ENCODE results near the gene TENM4. TPM values are rescaled to one million over a fixed set of nuclear protein-coding genes. Genes with fewer than 3 reads are reported as not detected.

The TENM4 gene
- total RNA-seq, 4 donors from 2014 or later, result 5.5 to 12.3 (median 8.9) TPM

GRCh38 chr11:78647986-78648875 is 792.6 kb downstream of the TENM4 start:
- H3K4me3 ChIP-seq, result no peak overlapping the region
- no peaks in the 10 kb centered on the region for H3K4me1 ChIP-seq
- no peak overlapping the region for H3K27ac ChIP-seq
- no peaks in the 10 kb centered on the region for H3K9me3 ChIP-seq
- no peak for TF ChIP-seq POLR2A (IDR thresholded peaks at IDR 0.05)
- TF ChIP-seq EP300 (IDR thresholded peaks at IDR 0.05), result no peak
- TF ChIP-seq POLR2AphosphoS5 (IDR thresholded peaks at IDR 0.05), result no peak
- no peak for TF ChIP-seq CTCF (IDR thresholded peaks at IDR 0.05)
- WGBS, 2 donors (ENCODE audit: low coverage in 1 of 2), result 64 to 80% methylated on average over 3 to 8 of the region's 9 CpGs
- no peak for ATAC-seq
- no peaks in the 10 kb centered on the region for H3K27me3 ChIP-seq
- H3K36me3 ChIP-seq, result no peaks in the 10 kb centered on the region

- no peak for ATAC-seq
- no peaks in the 10 kb centered on the region for H3K9me3 ChIP-seq
- H3K27ac ChIP-seq, result no peak overlapping the region
- no peaks in the 10 kb centered on the region for H3K4me1 ChIP-seq
- no peak overlapping the region for H3K4me3 ChIP-seq
- TF ChIP-seq EP300 (IDR thresholded peaks at IDR 0.05) (no peak), CTCF (IDR thresholded peaks at IDR 0.05) (no peak), POLR2AphosphoS5 (IDR thresholded peaks at IDR 0.05) (no peak), POLR2A (IDR thresholded peaks at IDR 0.05) (no peak)
- no peaks in the 10 kb centered on the region for H3K36me3 ChIP-seq
- WGBS, 2 donors (ENCODE audit: low coverage in 1 of 2), result 78 to 94% methylated on average over 3 to 4 of the region's 6 CpGs
- H3K27me3 ChIP-seq, result no peaks in the 10 kb centered on the region
Observed at GRCh38 chr11:78647266-78647915, 793.4 kb downstream of the TENM4 start.

- no peaks in the 10 kb centered on the region for H3K36me3 ChIP-seq
- TF ChIP-seq CTCF (IDR thresholded peaks at IDR 0.05), result peak; percentile 66 to 77 (median 72)
- TF ChIP-seq POLR2AphosphoS5 (IDR thresholded peaks at IDR 0.05), result no peak
- WGBS, 2 donors (ENCODE audit: low coverage in 1 of 2), result 29 to 38% methylated on average over 6 to 7 of the region's 7 CpGs
- no peak for ATAC-seq
- no peaks in the 10 kb centered on the region for H3K4me1 ChIP-seq
- no peak overlapping the region for H3K4me3 ChIP-seq
- H3K27ac ChIP-seq, result no peak overlapping the region
- no peaks in the 10 kb centered on the region for H3K27me3 ChIP-seq
- no peaks in the 10 kb centered on the region for H3K9me3 ChIP-seq
Observed at GRCh38 chr11:78646564-78647185, 794.2 kb downstream of the TENM4 start.

GRCh38 chr11:78645226-78646202 is 795.3 kb downstream of the TENM4 start:
- TF ChIP-seq POLR2A (IDR thresholded peaks at IDR 0.05) (no peak), CTCF (IDR thresholded peaks at IDR 0.05) (peak; percentile 89 to 95 (median 89))
- no peaks in the 10 kb centered on the region for H3K36me3 ChIP-seq
- H3K4me1 ChIP-seq, result no peaks in the 10 kb centered on the region
- ATAC-seq, result peak; percentile 46
- H3K9me3 ChIP-seq, result no peaks in the 10 kb centered on the region
- no peak overlapping the region for H3K27ac ChIP-seq
- H3K4me3 ChIP-seq, result no peak overlapping the region
- WGBS, 2 donors (ENCODE audit: low coverage in 1 of 2), result 38 to 42% methylated on average over 2 to 4 of the region's 5 CpGs
- H3K27me3 ChIP-seq, result no peaks in the 10 kb centered on the region
